Measurements from ENCODE around the gene TLL1. TPM values are rescaled to one million over a fixed set of nuclear protein-coding genes. Genes with fewer than 3 reads are reported as not detected.

The TLL1 gene
- total and polyA plus RNA-seq, 4 donors = 1.2 to 6.9 (median 3.2) TPM

GRCh38 chr4:165963621-165964020 lies 90.6 kb downstream of the TLL1 start:
- no peaks in the 10 kb centered on the region for H3K27me3 ChIP-seq (ENCODE audit: control insufficient read depth, insufficient read depth, low read length)
- H3K27ac ChIP-seq (ENCODE audit: low read depth, low read length) = no peak overlapping the region
- H3K36me3 ChIP-seq (ENCODE audit: control insufficient read depth, insufficient read depth, low read length) = no peaks in the 10 kb centered on the region
- DNase-seq (ENCODE audit: low read depth in 4 of 6, low spot score in 6 of 6) = no peak
- no peak overlapping the region for H3K4me3 ChIP-seq (ENCODE audit: low read depth, low read length)
- WGBS (ENCODE audit: insufficient coverage) = 83% methylated on average over 1 of the region's 2 CpGs
- H3K9me3 ChIP-seq (ENCODE audit: control insufficient read depth, insufficient read depth, low read length) = peaks cover 1% of the 10 kb centered on the region
- no peaks in the 10 kb centered on the region for H3K4me1 ChIP-seq (ENCODE audit: control insufficient read depth, insufficient read depth, low read length)

- Histone ChIP-seq H3K27ac (ENCODE audit: low read depth, low read length) (no peak overlapping the region), H3K27me3 (ENCODE audit: control insufficient read depth, insufficient read depth, low read length) (no peaks in the 10 kb centered on the region), H3K4me3 (ENCODE audit: low read depth, low read length) (no peak overlapping the region), H3K9me3 (ENCODE audit: control insufficient read depth, insufficient read depth, low read length) (peaks cover 1% of the 10 kb centered on the region), H3K36me3 (ENCODE audit: control insufficient read depth, insufficient read depth, low read length) (no peaks in the 10 kb centered on the region), H3K4me1 (ENCODE audit: control insufficient read depth, insufficient read depth, low read length) (no peaks in the 10 kb centered on the region)
- WGBS (ENCODE audit: insufficient coverage) = no CpG with 5 or more reads among the region's 5 CpGs
- no peak for DNase-seq (ENCODE audit: low read depth in 4 of 6, low spot score in 6 of 6)
These were observed 91.6 kb downstream of the TLL1 start for GRCh38 chr4:165964591-165964990.

GRCh38 chr4:165965503-165965902 lies 92.5 kb downstream of the TLL1 start:
- DNase-seq (ENCODE audit: low read depth in 4 of 6, low spot score in 6 of 6) = no peak

GRCh38 chr4:165966833-165967232 lies 93.8 kb downstream of the TLL1 start:
- no peaks in the 10 kb centered on the region for H3K36me3 ChIP-seq (ENCODE audit: control insufficient read depth, insufficient read depth, low read length)
- no peaks in the 10 kb centered on the region for H3K27me3 ChIP-seq (ENCODE audit: control insufficient read depth, insufficient read depth, low read length)
- 93% methylated on average over 3 of the region's 8 CpGs for WGBS (ENCODE audit: insufficient coverage)
- no peaks in the 10 kb centered on the region for H3K4me1 ChIP-seq (ENCODE audit: control insufficient read depth, insufficient read depth, low read length)
- DNase-seq (ENCODE audit: low read depth in 4 of 6, low spot score in 6 of 6) = no peak
- no peak overlapping the region for H3K4me3 ChIP-seq (ENCODE audit: low read depth, low read length)
- H3K9me3 ChIP-seq (ENCODE audit: control insufficient read depth, insufficient read depth, low read length) = no peaks in the 10 kb centered on the region
- H3K27ac ChIP-seq (ENCODE audit: low read depth, low read length) = no peak overlapping the region

More at GRCh38 chr4:165965503-165965902, 92.5 kb downstream of the TLL1 start:
- no CpG with 5 or more reads among the region's 2 CpGs for WGBS (ENCODE audit: insufficient coverage)
- H3K27me3 ChIP-seq (ENCODE audit: control insufficient read depth, insufficient read depth, low read length) = no peaks in the 10 kb centered on the region
- H3K4me1 ChIP-seq (ENCODE audit: control insufficient read depth, insufficient read depth, low read length) = no peaks in the 10 kb centered on the region
- H3K4me3 ChIP-seq (ENCODE audit: low read depth, low read length) = no peak overlapping the region
- H3K27ac ChIP-seq (ENCODE audit: low read depth, low read length) = no peak overlapping the region
- H3K9me3 ChIP-seq (ENCODE audit: control insufficient read depth, insufficient read depth, low read length) = no peaks in the 10 kb centered on the region
- no peaks in the 10 kb centered on the region for H3K36me3 ChIP-seq (ENCODE audit: control insufficient read depth, insufficient read depth, low read length)

- Histone ChIP-seq H3K9me3 (ENCODE audit: control insufficient read depth, insufficient read depth, low read length) (no peaks in the 10 kb centered on the region), H3K27ac (ENCODE audit: low read depth, low read length) (no peak overlapping the region), H3K4me1 (ENCODE audit: control insufficient read depth, insufficient read depth, low read length) (no peaks in the 10 kb centered on the region), H3K36me3 (ENCODE audit: control insufficient read depth, insufficient read depth, low read length) (no peaks in the 10 kb centered on the region), H3K4me3 (ENCODE audit: low read depth, low read length) (no peak overlapping the region), H3K27me3 (ENCODE audit: control insufficient read depth, insufficient read depth, low read length) (no peaks in the 10 kb centered on the region)
- 100% methylated on average over 2 of the region's 2 CpGs for WGBS (ENCODE audit: insufficient coverage)
- no peak for DNase-seq (ENCODE audit: low read depth in 4 of 6, low spot score in 6 of 6)
These were observed 94.4 kb downstream of the TLL1 start for GRCh38 chr4:165967486-165967885.

GRCh38 chr4:165970703-165971420 lies 97.8 kb downstream of the TLL1 start:
- no peaks in the 10 kb centered on the region for H3K4me1 ChIP-seq (ENCODE audit: control insufficient read depth, insufficient read depth, low read length)
- H3K27ac ChIP-seq (ENCODE audit: low read depth, low read length) = no peak overlapping the region
- H3K9me3 ChIP-seq (ENCODE audit: control insufficient read depth, insufficient read depth, low read length) = no peaks in the 10 kb centered on the region
- no peaks in the 10 kb centered on the region for H3K27me3 ChIP-seq (ENCODE audit: control insufficient read depth, insufficient read depth, low read length)
- no peaks in the 10 kb centered on the region for H3K36me3 ChIP-seq (ENCODE audit: control insufficient read depth, insufficient read depth, low read length)
- no peak for DNase-seq (ENCODE audit: low read depth in 4 of 6, low spot score in 6 of 6)
- 75% methylated on average over 1 of the region's 4 CpGs for WGBS (ENCODE audit: insufficient coverage)
- H3K4me3 ChIP-seq (ENCODE audit: low read depth, low read length) = no peak overlapping the region

- Histone ChIP-seq H3K9me3 (ENCODE audit: control insufficient read depth, insufficient read depth, low read length) (no peaks in the 10 kb centered on the region), H3K4me1 (ENCODE audit: control insufficient read depth, insufficient read depth, low read length) (no peaks in the 10 kb centered on the region), H3K27ac (ENCODE audit: low read depth, low read length) (no peak overlapping the region), H3K36me3 (ENCODE audit: control insufficient read depth, insufficient read depth, low read length) (no peaks in the 10 kb centered on the region), H3K27me3 (ENCODE audit: control insufficient read depth, insufficient read depth, low read length) (no peaks in the 10 kb centered on the region), H3K4me3 (ENCODE audit: low read depth, low read length) (no peak overlapping the region)
- no peak for DNase-seq (ENCODE audit: low read depth in 4 of 6, low spot score in 6 of 6)
- WGBS (ENCODE audit: insufficient coverage) = 100% methylated on average over 1 of the region's 3 CpGs
These were observed 98.4 kb downstream of the TLL1 start for GRCh38 chr4:165971446-165971845.

GRCh38 chr4:165971933-165972332 lies 98.9 kb downstream of the TLL1 start:
- Histone ChIP-seq H3K9me3 (ENCODE audit: control insufficient read depth, insufficient read depth, low read length) (no peaks in the 10 kb centered on the region), H3K27me3 (ENCODE audit: control insufficient read depth, insufficient read depth, low read length) (no peaks in the 10 kb centered on the region), H3K4me1 (ENCODE audit: control insufficient read depth, insufficient read depth, low read length) (no peaks in the 10 kb centered on the region), H3K4me3 (ENCODE audit: low read depth, low read length) (no peak overlapping the region), H3K36me3 (ENCODE audit: control insufficient read depth, insufficient read depth, low read length) (no peaks in the 10 kb centered on the region), H3K27ac (ENCODE audit: low read depth, low read length) (no peak overlapping the region)
- DNase-seq (ENCODE audit: low read depth in 4 of 6, low spot score in 6 of 6) = no peak
- WGBS (ENCODE audit: insufficient coverage) = no CpG with 5 or more reads among the region's 2 CpGs

GRCh38 chr4:165972747-165973146 lies 99.7 kb downstream of the TLL1 start:
- Histone ChIP-seq H3K36me3 (ENCODE audit: control insufficient read depth, insufficient read depth, low read length) (no peaks in the 10 kb centered on the region), H3K4me1 (ENCODE audit: control insufficient read depth, insufficient read depth, low read length) (no peaks in the 10 kb centered on the region), H3K27ac (ENCODE audit: low read depth, low read length) (no peak overlapping the region), H3K4me3 (ENCODE audit: low read depth, low read length) (no peak overlapping the region), H3K9me3 (ENCODE audit: control insufficient read depth, insufficient read depth, low read length) (no peaks in the 10 kb centered on the region), H3K27me3 (ENCODE audit: control insufficient read depth, insufficient read depth, low read length) (no peaks in the 10 kb centered on the region)
- no peak for DNase-seq (ENCODE audit: low read depth in 4 of 6, low spot score in 6 of 6)
- no CpG with 5 or more reads among the region's 1 CpG for WGBS (ENCODE audit: insufficient coverage)

GRCh38 chr4:165982934-165983333 lies 109.9 kb downstream of the TLL1 start:
- Histone ChIP-seq H3K27ac (ENCODE audit: low read depth, low read length) (no peak overlapping the region), H3K4me3 (ENCODE audit: low read depth, low read length) (no peak overlapping the region), H3K36me3 (ENCODE audit: control insufficient read depth, insufficient read depth, low read length) (no peaks in the 10 kb centered on the region), H3K27me3 (ENCODE audit: control insufficient read depth, insufficient read depth, low read length) (no peaks in the 10 kb centered on the region), H3K9me3 (ENCODE audit: control insufficient read depth, insufficient read depth, low read length) (no peaks in the 10 kb centered on the region), H3K4me1 (ENCODE audit: control insufficient read depth, insufficient read depth, low read length) (no peaks in the 10 kb centered on the region)
- 100% methylated on average over 1 of the region's 3 CpGs for WGBS (ENCODE audit: insufficient coverage)
- DNase-seq (ENCODE audit: low read depth in 4 of 6, low spot score in 6 of 6) = no peak
